Activated naive CD4-positive, alpha-beta T cell treated with anti-CD3 and anti-CD28 coated beads, Interleukin-2, amount 10 ng/mL, durations not matched to agents 7 days and 5 days (primary cell): ENCODE measurements around the gene CCSER1.
"Not testable (repeated sequence)": the region's sequence is repeated elsewhere in the genome, so short reads cannot be mapped to it uniquely, and the experiment has no call there.

Source experiments
- CTCF ChIA-PET: fragments of 350-600 bp; sonication (Branson Sonifier 250); formaldehyde crosslinking; loops from one replicate; lab custom pipeline; 2021; ENCODE audit warnings: antibody characterized with exemption; lab: Charles Lee
- DNase-seq: peaks from one replicate; pipeline ENCODE4 v3.0.0-alpha.2; 2020
- H3K27ac Mint-ChIP-seq: one replicate; pipeline ENCODE4 v1.8.0; 2021; ENCODE audit warnings: mild to moderate bottlenecking, moderate library complexity, mixed read lengths
- H3K27me3 Mint-ChIP-seq: one replicate; pipeline ENCODE4 v1.8.0; 2021; ENCODE audit warnings: mild to moderate bottlenecking, mixed read lengths
- H3K36me3 Mint-ChIP-seq: one replicate; pipeline ENCODE4 v1.8.0; 2021; ENCODE audit warnings: mixed read lengths
- H3K4me1 Mint-ChIP-seq: one replicate; pipeline ENCODE4 v1.8.0; 2021; ENCODE audit warnings: mixed read lengths
- H3K4me3 Mint-ChIP-seq: one replicate; pipeline ENCODE4 v1.8.0; 2021; ENCODE audit warnings: mild to moderate bottlenecking, moderate library complexity, mixed read lengths
- H3K9me3 Mint-ChIP-seq: one replicate; pipeline ENCODE4 v1.8.0; 2021; ENCODE audit warnings: mixed read lengths

CCSER1 gene

DNA sequence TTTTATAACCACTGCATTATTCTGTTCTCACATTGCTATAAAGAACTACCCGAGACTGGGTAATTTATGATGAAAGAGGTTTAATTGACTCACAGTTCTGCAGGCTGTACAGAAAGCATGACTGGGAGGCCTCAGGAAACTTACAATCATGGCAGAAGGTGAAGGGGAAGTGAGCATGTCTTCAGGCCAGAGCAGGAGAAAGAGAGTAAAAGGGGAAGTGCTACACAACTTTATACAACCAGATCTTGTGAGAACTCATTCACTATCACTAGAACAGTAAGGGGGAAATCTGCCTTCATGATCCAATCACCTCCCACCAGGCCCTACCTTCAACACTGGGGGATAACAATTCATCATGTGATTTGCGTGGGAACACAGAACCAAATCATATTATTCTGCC, 1199.0 kb downstream of the CCSER1 start:
- H3K27me3 Mint-ChIP-seq, H3K27ac Mint-ChIP-seq, H3K36me3 Mint-ChIP-seq, DNase-seq, CTCF ChIA-PET, H3K4me1 Mint-ChIP-seq, H3K4me3 Mint-ChIP-seq: not testable (repeated sequence)
- peaks cover 19% of the 10 kb centered on the region for H3K9me3 Mint-ChIP-seq

GRCh38 chr4:91330555-91331137, 1203.5 kb downstream of the CCSER1 start:
- no peaks in the 10 kb centered on the region for H3K36me3 Mint-ChIP-seq
- H3K4me1 Mint-ChIP-seq, result no peaks in the 10 kb centered on the region
- CTCF ChIA-PET, result no interaction called here
- H3K9me3 Mint-ChIP-seq, result peaks cover 15% of the 10 kb centered on the region
- no peaks in the 10 kb centered on the region for H3K27me3 Mint-ChIP-seq
- no peak for DNase-seq
- no peak overlapping the region for H3K27ac Mint-ChIP-seq
- H3K4me3 Mint-ChIP-seq, result no peak overlapping the region

DNA sequence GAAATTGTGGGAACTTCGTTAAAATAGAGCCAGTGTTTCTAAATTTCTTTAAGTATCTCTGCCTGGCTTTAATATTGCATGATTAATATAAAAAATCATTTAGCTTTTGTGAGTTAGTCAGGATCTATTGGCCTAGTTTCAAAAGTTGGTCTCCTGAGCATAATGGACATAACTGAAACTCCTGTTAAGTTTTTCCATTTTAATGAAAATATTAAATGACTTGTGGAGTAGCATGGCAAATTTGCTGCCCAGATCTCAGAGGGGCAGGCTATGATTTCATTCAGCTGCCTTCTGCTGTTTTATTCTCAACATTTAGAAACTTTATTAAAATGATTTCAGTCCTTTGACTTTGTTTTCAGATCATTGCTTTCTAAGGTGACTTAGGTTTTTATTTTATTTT, 1213.6 kb downstream of the CCSER1 start:
- no peak for DNase-seq
- CTCF ChIA-PET, result no interaction called here
- H3K4me1 Mint-ChIP-seq, result no peaks in the 10 kb centered on the region
- no peaks in the 10 kb centered on the region for H3K27me3 Mint-ChIP-seq
- no peaks in the 10 kb centered on the region for H3K36me3 Mint-ChIP-seq
- H3K27ac Mint-ChIP-seq, result no peak overlapping the region
- H3K4me3 Mint-ChIP-seq, result no peak overlapping the region
- H3K9me3 Mint-ChIP-seq, result no peaks in the 10 kb centered on the region

- Mint-ChIP-seq H3K36me3 (no peaks in the 10 kb centered on the region), H3K9me3 (peaks cover 1% of the 10 kb centered on the region), H3K4me1 (no peaks in the 10 kb centered on the region), H3K4me3 (no peak overlapping the region), H3K27me3 (no peaks in the 10 kb centered on the region), H3K27ac (no peak overlapping the region)
- no peak for DNase-seq
- CTCF ChIA-PET, result no interaction called here
These were observed 1218.4 kb downstream of the CCSER1 start for GRCh38 chr4:91345632-91346031.

GRCh38 chr4:91356496-91356895, 1229.3 kb downstream of the CCSER1 start:
- H3K9me3 Mint-ChIP-seq, DNase-seq, H3K4me3 Mint-ChIP-seq, H3K36me3 Mint-ChIP-seq, H3K4me1 Mint-ChIP-seq, CTCF ChIA-PET, H3K27ac Mint-ChIP-seq, H3K27me3 Mint-ChIP-seq: not testable (repeated sequence)

DNA sequence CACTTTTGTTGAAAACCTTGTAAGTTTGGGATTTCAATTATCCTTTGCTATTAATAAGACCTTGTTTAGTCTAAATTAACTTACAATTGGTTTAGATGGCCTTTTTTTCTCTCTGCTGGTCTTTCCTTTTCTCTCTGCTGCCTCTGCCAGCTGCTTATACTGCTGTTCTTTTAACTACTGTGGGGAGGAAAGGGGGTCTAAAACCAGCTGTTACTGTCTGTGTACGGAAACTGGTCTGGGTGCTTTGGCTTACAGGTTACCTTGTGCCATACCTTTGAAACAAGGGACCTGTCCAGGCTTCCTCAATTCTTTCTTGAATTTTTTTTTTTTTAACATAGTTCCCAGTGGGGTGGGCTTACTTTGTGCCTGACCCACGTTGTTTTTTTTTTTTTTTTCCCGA, 1230.8 kb downstream of the CCSER1 start:
- CTCF ChIA-PET, H3K27me3 Mint-ChIP-seq, H3K36me3 Mint-ChIP-seq, H3K9me3 Mint-ChIP-seq, DNase-seq, H3K4me3 Mint-ChIP-seq, H3K4me1 Mint-ChIP-seq, H3K27ac Mint-ChIP-seq: not testable (repeated sequence)

- H3K4me1 Mint-ChIP-seq, H3K27me3 Mint-ChIP-seq, DNase-seq, CTCF ChIA-PET, H3K27ac Mint-ChIP-seq, H3K36me3 Mint-ChIP-seq, H3K9me3 Mint-ChIP-seq, H3K4me3 Mint-ChIP-seq: not testable (repeated sequence)
These were observed 1231.4 kb downstream of the CCSER1 start for GRCh38 chr4:91358621-91359020.

DNA sequence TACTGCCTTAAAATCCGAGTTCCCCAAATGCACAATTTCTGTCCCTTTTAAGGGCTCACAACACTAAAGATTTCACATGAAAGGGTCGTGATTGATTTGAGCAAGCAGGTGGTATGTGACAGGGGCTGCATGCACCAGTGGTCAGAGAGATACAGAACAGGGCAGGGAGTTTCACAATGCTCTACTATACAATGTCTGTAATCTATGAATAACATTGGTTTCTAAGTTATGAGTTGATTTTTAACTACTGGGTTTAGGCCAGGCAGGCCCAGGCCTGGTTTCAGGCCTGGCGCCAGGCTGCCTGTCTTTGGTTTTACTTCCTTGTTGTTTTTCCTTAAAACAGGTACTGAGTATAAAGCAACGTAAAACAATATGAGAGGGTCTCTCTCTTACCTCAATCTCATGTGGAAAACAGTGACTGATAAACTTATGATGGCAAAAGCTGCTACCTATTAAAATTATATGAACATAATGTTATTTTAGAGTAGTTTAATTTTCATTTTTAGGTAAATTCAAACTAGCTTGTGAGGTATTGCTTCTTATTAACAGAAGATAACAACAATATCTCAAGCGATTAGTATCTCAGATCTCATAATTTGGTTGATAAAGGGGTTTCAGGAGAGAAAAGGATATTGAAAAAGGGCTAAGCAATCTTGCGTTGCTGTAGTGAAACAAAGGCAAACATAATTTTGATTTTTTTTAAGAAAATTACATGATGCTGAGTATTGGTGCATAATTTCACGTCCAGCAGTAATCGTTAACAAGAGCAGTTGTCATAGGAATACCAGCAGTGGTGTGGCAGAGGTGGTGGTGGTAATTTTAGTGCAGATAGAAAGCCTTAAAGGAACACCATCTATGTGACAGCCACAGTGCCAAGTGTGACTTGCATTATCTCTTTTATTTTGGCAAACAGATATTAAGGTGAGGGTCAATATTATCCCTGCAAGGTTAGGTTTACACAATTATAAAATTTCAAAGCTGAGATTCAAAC, 1232.1 kb downstream of the CCSER1 start:
- H3K27ac Mint-ChIP-seq, result no peak overlapping the region
- H3K27me3 Mint-ChIP-seq, result no peaks in the 10 kb centered on the region
- H3K9me3 Mint-ChIP-seq, result peaks cover 2% of the 10 kb centered on the region
- H3K4me1 Mint-ChIP-seq, result no peaks in the 10 kb centered on the region
- H3K36me3 Mint-ChIP-seq, result no peaks in the 10 kb centered on the region
- no peak for DNase-seq
- CTCF ChIA-PET, result no interaction called here
- no peak overlapping the region for H3K4me3 Mint-ChIP-seq

GRCh38 chr4:91362125-91362524, 1234.9 kb downstream of the CCSER1 start:
- H3K4me1 Mint-ChIP-seq, result no peaks in the 10 kb centered on the region
- H3K9me3 Mint-ChIP-seq, result peaks cover 2% of the 10 kb centered on the region
- H3K36me3 Mint-ChIP-seq, result no peaks in the 10 kb centered on the region
- DNase-seq, result no peak
- H3K4me3 Mint-ChIP-seq, result no peak overlapping the region
- CTCF ChIA-PET, result no interaction called here
- H3K27ac Mint-ChIP-seq, result no peak overlapping the region
- H3K27me3 Mint-ChIP-seq, result no peaks in the 10 kb centered on the region

GRCh38 chr4:91366554-91366953, 1239.4 kb downstream of the CCSER1 start:
- H3K4me3 Mint-ChIP-seq, result no peak overlapping the region
- no peaks in the 10 kb centered on the region for H3K27me3 Mint-ChIP-seq
- H3K4me1 Mint-ChIP-seq, result no peaks in the 10 kb centered on the region
- DNase-seq, result no peak
- CTCF ChIA-PET, result no interaction called here
- no peak overlapping the region for H3K27ac Mint-ChIP-seq
- no peaks in the 10 kb centered on the region for H3K36me3 Mint-ChIP-seq
- H3K9me3 Mint-ChIP-seq, result peaks cover 2% of the 10 kb centered on the region

GRCh38 chr4:91369116-91369515, 1241.9 kb downstream of the CCSER1 start:
- Mint-ChIP-seq H3K4me1 (no peaks in the 10 kb centered on the region), H3K27ac (no peak overlapping the region), H3K27me3 (no peaks in the 10 kb centered on the region), H3K36me3 (no peaks in the 10 kb centered on the region), H3K9me3 (no peaks in the 10 kb centered on the region), H3K4me3 (no peak overlapping the region)
- CTCF ChIA-PET, result no interaction called here
- no peak for DNase-seq

GRCh38 chr4:91373546-91373945, 1246.4 kb downstream of the CCSER1 start:
- H3K4me3 Mint-ChIP-seq, result no peak overlapping the region
- CTCF ChIA-PET, result no interaction called here
- H3K36me3 Mint-ChIP-seq, result no peaks in the 10 kb centered on the region
- H3K27me3 Mint-ChIP-seq, result no peaks in the 10 kb centered on the region
- no peak overlapping the region for H3K27ac Mint-ChIP-seq
- H3K4me1 Mint-ChIP-seq, result no peaks in the 10 kb centered on the region
- DNase-seq, result no peak
- H3K9me3 Mint-ChIP-seq, result peaks cover 6% of the 10 kb centered on the region

- H3K9me3 Mint-ChIP-seq, result peaks cover 17% of the 10 kb centered on the region
- H3K27me3 Mint-ChIP-seq, H3K4me3 Mint-ChIP-seq, H3K27ac Mint-ChIP-seq, H3K4me1 Mint-ChIP-seq, CTCF ChIA-PET, H3K36me3 Mint-ChIP-seq, DNase-seq: not testable (repeated sequence)
These were observed 1278.2 kb downstream of the CCSER1 start for GRCh38 chr4:91405431-91405830.

DNA sequence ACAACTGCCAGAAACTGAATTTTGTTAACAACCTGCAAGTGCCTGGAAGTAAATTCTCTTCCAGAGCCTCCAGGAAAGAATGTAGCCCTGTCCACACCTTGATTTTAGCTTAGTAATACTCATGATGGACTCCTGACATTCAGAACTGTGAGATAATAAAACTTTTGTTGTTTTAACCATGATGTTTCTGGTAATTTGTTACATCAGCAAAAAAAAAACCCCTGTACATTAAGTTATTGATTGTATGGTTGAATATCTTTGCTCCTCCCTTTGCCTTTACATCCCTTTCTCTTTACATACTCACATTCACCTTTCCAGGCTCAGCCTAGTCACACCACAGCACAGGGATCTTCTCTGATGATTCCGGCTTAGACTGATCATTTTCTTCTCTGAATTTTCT, 1294.8 kb downstream of the CCSER1 start:
- Mint-ChIP-seq H3K9me3 (peaks cover 15% of the 10 kb centered on the region), H3K4me1 (no peaks in the 10 kb centered on the region), H3K27me3 (no peaks in the 10 kb centered on the region), H3K4me3 (no peak overlapping the region), H3K36me3 (no peaks in the 10 kb centered on the region), H3K27ac (no peak overlapping the region)
- CTCF ChIA-PET, result no interaction called here
- no peak for DNase-seq

- H3K4me1 Mint-ChIP-seq, result no peaks in the 10 kb centered on the region
- H3K4me3 Mint-ChIP-seq, result no peak overlapping the region
- CTCF ChIA-PET, result no interaction called here
These were observed 1299.5 kb downstream of the CCSER1 start for GRCh38 chr4:91426725-91427124.

More at GRCh38 chr4:91426725-91427124, 1299.5 kb downstream of the CCSER1 start:
- Mint-ChIP-seq H3K27ac (no peak overlapping the region), H3K36me3 (no peaks in the 10 kb centered on the region), H3K27me3 (no peaks in the 10 kb centered on the region), H3K9me3 (peaks cover 8% of the 10 kb centered on the region)
- no peak for DNase-seq
